Neuronal stem cell (in vitro differentiated cells): ENCODE results near the gene HIPK2.

Experiments
- DNase-seq: peaks from one replicate; pipeline ENCODE4 v3.0.0-alpha.2; 2013; ENCODE audit warnings: low spot score
- H2AFZ ChIP-seq: one replicate; pipeline ENCODE4 v1.6.1; 2013; ENCODE audit warnings: mild to moderate bottlenecking, low read length, inconsistent platforms
- H2AK5ac ChIP-seq: 2 replicates; pipeline ENCODE4 v1.6.1; 2013; ENCODE audit warnings: low read depth, mild to moderate bottlenecking, inconsistent platforms, low read length, moderate library complexity, mixed read lengths
- H2BK120ac ChIP-seq: 2 replicates; pipeline ENCODE4 v1.6.1; 2013; ENCODE audit warnings: low read depth, mild to moderate bottlenecking, inconsistent platforms, low read length, moderate library complexity, mixed read lengths
- H2BK12ac ChIP-seq: one replicate; pipeline ENCODE4 v1.6.1; 2013; ENCODE audit warnings: low read length, inconsistent platforms
- H2BK15ac ChIP-seq: 2 replicates; pipeline ENCODE4 v1.6.1; 2013; ENCODE audit warnings: mild to moderate bottlenecking, low read length, inconsistent platforms, mixed read lengths
- H2BK5ac ChIP-seq: one replicate; pipeline ENCODE4 v1.6.1; 2013; ENCODE audit warnings: inconsistent platforms, mild to moderate bottlenecking, low read length, moderate library complexity
- H3K14ac ChIP-seq: one replicate; pipeline ENCODE4 v1.6.1; 2013; ENCODE audit warnings: low read length, inconsistent platforms
- H3K18ac ChIP-seq: 2 replicates; pipeline ENCODE4 v1.6.1; 2013; ENCODE audit warnings: low read length, inconsistent platforms
- H3K23ac ChIP-seq: 2 replicates; pipeline ENCODE4 v1.6.1; 2013; ENCODE audit warnings: low read depth, mild to moderate bottlenecking, mixed read lengths, low read length, inconsistent platforms; ENCODE audit not compliant: poor library complexity
- H3K27ac ChIP-seq: replicated peaks from 3 replicates; pipeline ENCODE4 v1.5.1; 2013; ENCODE audit warnings: low read length, inconsistent platforms
- H3K27me3 ChIP-seq, 3 experiments: 2 replicates each; pipeline ENCODE4 v1.6.1; 2013; ENCODE audit warnings: low read length in 3 of 3, mild to moderate bottlenecking in 2 of 3, inconsistent platforms in 1 of 3, low read depth in 1 of 3, mixed read lengths in 1 of 3, moderate library complexity in 1 of 3; ENCODE audit not compliant: control insufficient read depth in 3 of 3, insufficient read depth in 3 of 3
- H3K36me3 ChIP-seq, 2 donors: replicated peaks in 1 of 2; 2 replicates each; pipeline ENCODE4 v1.6.1; 2013; ENCODE audit warnings: low read length in 2 of 2; ENCODE audit not compliant: control insufficient read depth in 2 of 2, insufficient read depth in 2 of 2
- H3K4ac ChIP-seq: 2 replicates; pipeline ENCODE4 v1.6.1; 2013; ENCODE audit warnings: inconsistent platforms, mild to moderate bottlenecking, low read length, moderate library complexity
- H3K4me1 ChIP-seq, 2 donors: 1 replicate in 1 of 2; 2 replicates in 1 of 2; pipeline ENCODE4 v1.6.1; 2013; ENCODE audit warnings: low read length in 2 of 2, low read depth in 1 of 2; ENCODE audit not compliant: control insufficient read depth in 2 of 2, insufficient read depth in 1 of 2
- H3K4me2 ChIP-seq: one replicate; pipeline ENCODE4 v1.6.1; 2013; ENCODE audit warnings: mild to moderate bottlenecking, low read length, inconsistent platforms; ENCODE audit not compliant: insufficient read depth, poor library complexity, severe bottlenecking
- H3K4me3 ChIP-seq, 2 donors: 2 replicates each; pipeline ENCODE4 v1.5.1; 2013; ENCODE audit warnings: low read length in 2 of 2, mild to moderate bottlenecking in 2 of 2, inconsistent platforms in 1 of 2, moderate library complexity in 1 of 2
- H3K79me1 ChIP-seq: one replicate; pipeline ENCODE4 v1.6.1; 2013; ENCODE audit warnings: low read depth, mild to moderate bottlenecking, inconsistent platforms, low read length, moderate library complexity
- H3K9ac ChIP-seq: one replicate; pipeline ENCODE4 v1.6.1; 2013; ENCODE audit warnings: mild to moderate bottlenecking, low read depth, low read length, inconsistent platforms; ENCODE audit not compliant: poor library complexity
- H3K9me3 ChIP-seq, 2 donors: replicated peaks in 1 of 2; 2 replicates each; pipeline versions ENCODE3 to v1.6.1; 2013; ENCODE audit warnings: low read length in 2 of 2, mild to moderate bottlenecking in 2 of 2, inconsistent platforms in 1 of 2, low read depth in 1 of 2, mixed read lengths in 1 of 2, moderate library complexity in 1 of 2; ENCODE audit not compliant: control insufficient read depth in 2 of 2, insufficient read depth in 1 of 2
- H4K8ac ChIP-seq: one replicate; pipeline ENCODE4 v1.6.1; 2013; ENCODE audit warnings: low read depth, mild to moderate bottlenecking, inconsistent platforms, low read length, moderate library complexity
- H4K91ac ChIP-seq: one replicate; pipeline ENCODE4 v1.6.1; 2013; ENCODE audit warnings: low read length, low read depth, mild to moderate bottlenecking, inconsistent platforms; ENCODE audit not compliant: poor library complexity
- WGBS, 2 donors: extraction: QIAGEN DNeasy Blood & Tissue Kit; methylation state at CpG; one replicate each; pipeline ENCODE4 v1.1.7; 2013; ENCODE audit warnings: missing lambda C conversion rate in 2 of 2, mixed read lengths in 1 of 2; ENCODE audit not compliant: insufficient read length in 2 of 2, insufficient replicate concordance in 1 of 2; ENCODE audit errors: extremely low coverage in 2 of 2; 5-methylcytosine and 5-hydroxymethylcytosine counted together

HIPK2 gene

GRCh38 chr7:139784648-139785047, 6.8 kb upstream of the HIPK2 start:
- WGBS, 2 donors: no CpG with 5 or more reads among the region's 3 CpGs

GRCh38 chr7:139783647-139784385, 6.0 kb upstream of the HIPK2 start:
- no peak overlapping the region for H3K4me2 ChIP-seq
- no peak for DNase-seq

More at GRCh38 chr7:139784648-139785047, 6.8 kb upstream of the HIPK2 start:
- Histone ChIP-seq H2BK12ac (no peak overlapping the region), H3K4me2 (no peak overlapping the region), H3K9me3 (no peaks in the 10 kb centered on the region), H3K27me3 (peaks cover 0 to 2% (median 0%) of the 10 kb centered on the region in 3 experiments), H4K91ac (no peak overlapping the region), H3K4me3 (no peak overlapping the region), H2BK15ac (no peak overlapping the region), H2BK5ac (no peak overlapping the region), H3K4me1 (peaks cover 8 to 23% of the 10 kb centered on the region in 2 donors), H2AFZ (no peak overlapping the region), H3K23ac (no peak overlapping the region), H2BK120ac (no peak overlapping the region), H3K18ac (no peak overlapping the region), H3K79me1 (no peaks in the 10 kb centered on the region), H3K36me3 (peaks cover 0 to 4% of the 10 kb centered on the region in 2 donors), H4K8ac (no peak overlapping the region), H3K4ac (no peak overlapping the region), H2AK5ac (no peak overlapping the region), H3K9ac (no peak overlapping the region), H3K27ac (no peak overlapping the region), H3K14ac (no peak overlapping the region)
- DNase-seq: no peak

GRCh38 chr7:139782932-139783331, 5.1 kb upstream of the HIPK2 start:
- Histone ChIP-seq H2BK5ac (no peak overlapping the region), H3K4me1 (peaks cover 10 to 25% of the 10 kb centered on the region in 2 donors), H3K14ac (no peak overlapping the region), H3K23ac (no peak overlapping the region), H2AK5ac (no peak overlapping the region), H2AFZ (no peak overlapping the region), H2BK12ac (no peak overlapping the region), H2BK120ac (no peak overlapping the region), H3K27me3 (peaks cover 0 to 8% (median 0%) of the 10 kb centered on the region in 3 experiments), H3K4ac (no peak overlapping the region), H3K27ac (no peak overlapping the region), H3K18ac (no peak overlapping the region), H3K4me2 (no peak overlapping the region), H3K4me3 (no peak overlapping the region), H3K79me1 (no peaks in the 10 kb centered on the region), H4K91ac (no peak overlapping the region), H3K9ac (no peak overlapping the region), H3K36me3 (peaks cover 0 to 4% of the 10 kb centered on the region in 2 donors), H4K8ac (no peak overlapping the region), H3K9me3 (no peaks in the 10 kb centered on the region), H2BK15ac (no peak overlapping the region)
- no peak for DNase-seq
- WGBS, 2 donors: no CpG with 5 or more reads among the region's 3 CpGs

More at GRCh38 chr7:139783647-139784385, 6.0 kb upstream of the HIPK2 start:
- no peak overlapping the region for H3K18ac ChIP-seq
- H2BK15ac ChIP-seq: no peak overlapping the region
- H3K14ac ChIP-seq: no peak overlapping the region
- no peak overlapping the region for H3K9ac ChIP-seq
- no peak overlapping the region for H4K91ac ChIP-seq
- peaks cover 0 to 8% (median 0%) of the 10 kb centered on the region in 3 experiments for H3K27me3 ChIP-seq
- no peak overlapping the region for H3K27ac ChIP-seq
- H3K4ac ChIP-seq: no peak overlapping the region
- H3K4me3 ChIP-seq: no peak overlapping the region
- peaks cover 0 to 4% of the 10 kb centered on the region in 2 donors for H3K36me3 ChIP-seq
- no peak overlapping the region for H2BK120ac ChIP-seq
- H4K8ac ChIP-seq: no peak overlapping the region
- no peak overlapping the region for H2AFZ ChIP-seq
- no peak overlapping the region for H2BK5ac ChIP-seq
- no peaks in the 10 kb centered on the region for H3K9me3 ChIP-seq
- WGBS, 2 donors: no CpG with 5 or more reads among the region's 3 CpGs
- no peak overlapping the region for H2AK5ac ChIP-seq
- no peak overlapping the region for H2BK12ac ChIP-seq
- no peaks in the 10 kb centered on the region for H3K79me1 ChIP-seq
- no peak overlapping the region for H3K23ac ChIP-seq
- peaks cover 8 to 23% of the 10 kb centered on the region in 2 donors for H3K4me1 ChIP-seq

GRCh38 chr7:139777133-139777891, 486 bp downstream of the HIPK2 start:
- no peak overlapping the region for H4K91ac ChIP-seq
- no peak overlapping the region for H3K4ac ChIP-seq
- H2BK15ac ChIP-seq: no peak overlapping the region
- H3K27ac ChIP-seq: no peak overlapping the region
- H3K4me3 ChIP-seq: peak overlapping the region; percentile 74 to 93
- peak overlapping the region; percentile 85 for H2AFZ ChIP-seq
- no peak overlapping the region for H2BK12ac ChIP-seq
- WGBS, 2 donors: no CpG with 5 or more reads among the region's 102 CpGs
- H3K18ac ChIP-seq: peak overlapping the region; percentile 83
- peak overlapping the region; percentile 79 for H3K4me2 ChIP-seq
- peaks cover 0 to 29% of the 10 kb centered on the region in 2 donors for H3K36me3 ChIP-seq
- H3K9me3 ChIP-seq: no peaks in the 10 kb centered on the region
- H2BK120ac ChIP-seq: no peak overlapping the region
- peaks cover 5 to 10% of the 10 kb centered on the region in 2 donors for H3K4me1 ChIP-seq
- H3K23ac ChIP-seq: no peak overlapping the region
- H3K9ac ChIP-seq: peak overlapping the region; percentile 85
- no peak overlapping the region for H3K14ac ChIP-seq
- no peak overlapping the region for H2AK5ac ChIP-seq
- H2BK5ac ChIP-seq: peak overlapping the region; percentile 69
- peaks cover 2% of the 10 kb centered on the region for H3K79me1 ChIP-seq
- H4K8ac ChIP-seq: no peak overlapping the region
- H3K27me3 ChIP-seq: peaks cover 0 to 8% (median 0%) of the 10 kb centered on the region in 3 experiments
- peak; percentile 39 for DNase-seq
